GM12878 (cell line): ENCODE results near the gene SYNDIG1. TPM values are rescaled to one million over a fixed set of nuclear protein-coding genes. Genes with fewer than 3 reads are reported as not detected.

Source experiments
- ATAC-seq: fragments of 200-7000 bp; cut with Tn5 transposase; 3 replicates; pipeline ENCODE4 v1.9.1; 2020; ENCODE audit warnings: mild to moderate bottlenecking, moderate library complexity
- BruUV-seq: library from RNA; stranded (reverse); fragments of 400-500 nt; replicated peaks from 2 replicates; lab custom pipeline; 2021; lab: Mats Ljungman, UMichigan
- CTCF ChIA-PET: fragments of 300-600 bp; sonication (Branson Sonifier 250); formaldehyde crosslinking; extraction: SDS; loops from one replicate; lab custom pipeline; 2021; ENCODE audit warnings: inconsistent platforms; lab: Yijun Ruan, JAX
- POLR2A ChIA-PET: fragments of 350-600 bp; formaldehyde crosslinking; extraction: SDS; loops from one replicate; lab custom pipeline; 2021; ENCODE audit warnings: inconsistent platforms; lab: Charles Lee
- RAD21 ChIA-PET: fragments of 300-600 bp; sonication (Branson Sonifier 250); formaldehyde crosslinking; loops from one replicate; lab custom pipeline; 2023; ENCODE audit warnings: antibody characterized with exemption; ENCODE audit not compliant: unreplicated experiment; lab: Charles Lee
- SMC1A ChIA-PET: fragments of 300-600 bp; sonication (Branson Sonifier 250); formaldehyde crosslinking; loops from one replicate; lab custom pipeline; 2023; ENCODE audit not compliant: unreplicated experiment, uncharacterized antibody; lab: Charles Lee
- DNase-seq: peaks from one replicate; pipeline ENCODE4 v3.0.0-alpha.2; 2011; ENCODE audit warnings: low read depth, low spot score
- FAIRE-seq: peaks from 3 replicates; lab custom pipeline; 2011; peaks lifted over from hg19 to GRCh38; lab: Jason Lieb, UNC
- H2AFZ ChIP-seq: 2 replicates; pipeline ENCODE4 v1.6.0; 2011; ENCODE audit warnings: low read depth, low read length, control low read depth; ENCODE audit not compliant: control insufficient read depth
- H3K27ac ChIP-seq: 2 replicates; pipeline ENCODE4 v1.5.1; 2011; ENCODE audit warnings: control low read depth; ENCODE audit not compliant: control insufficient read depth, insufficient read depth
- H3K27me3 ChIP-seq, 2 experiments: replicated peaks in 1 of 2; 2 replicates each; pipeline versions ENCODE4 v1.6.0 to v1.6.1; 2011; ENCODE audit warnings: low read length in 1 of 2; ENCODE audit not compliant: control insufficient read depth in 2 of 2, insufficient read depth in 2 of 2
- H3K36me3 ChIP-seq, 2 experiments: 2 replicates each; pipeline ENCODE4 v1.5.1; 2011; ENCODE audit warnings: low read length in 1 of 2; ENCODE audit not compliant: control insufficient read depth in 2 of 2, insufficient read depth in 2 of 2
- H3K4me1 ChIP-seq: 2 replicates; pipeline ENCODE4 v1.6.1; 2011; ENCODE audit warnings: mild to moderate bottlenecking, low read length, moderate library complexity, mixed read lengths; ENCODE audit not compliant: control insufficient read depth, insufficient read depth
- H3K4me2 ChIP-seq: 2 replicates; pipeline ENCODE4 v1.6.0; 2011; ENCODE audit warnings: control low read depth; ENCODE audit not compliant: control insufficient read depth, insufficient read depth
- H3K4me3 ChIP-seq: fragments of 200-600 bp; sonication (generic); 2 replicates; pipeline ENCODE4 v1.5.1; 2016
- H3K79me2 ChIP-seq: 2 replicates; pipeline ENCODE4 v1.6.0; 2011; ENCODE audit warnings: low read length; ENCODE audit not compliant: control insufficient read depth, insufficient read depth
- H3K9ac ChIP-seq: 2 replicates; pipeline ENCODE4 v1.8.0; 2011; ENCODE audit warnings: low read length, control low read depth, mixed read lengths; ENCODE audit not compliant: control insufficient read depth, insufficient read depth
- H3K9me3 ChIP-seq: replicated peaks from 3 replicates; pipeline ENCODE4 v1.5.1; 2011; ENCODE audit warnings: mild to moderate bottlenecking, low read length; ENCODE audit not compliant: control insufficient read depth, insufficient read depth
- H4K20me1 ChIP-seq: 2 replicates; pipeline ENCODE4 v1.6.0; 2011; ENCODE audit not compliant: control insufficient read depth, insufficient read depth
- IRF3 ChIP-seq: fragments of 450-650 bp; IDR thresholded peaks from 2 replicates; pipeline ENCODE4 v1.6.1; 2014; ENCODE audit warnings: mild to moderate bottlenecking
- KDM1A ChIP-seq: fragments of 200-600 bp; sonication (generic); IDR thresholded peaks from 2 replicates; pipeline ENCODE4 v1.6.1; 2016; ENCODE audit warnings: borderline replicate concordance
- LARP7 ChIP-seq: fragments of 450-650 bp; IDR thresholded peaks from 2 replicates; pipeline ENCODE4 v1.6.1; 2017; ENCODE audit warnings: mild to moderate bottlenecking
- RAD21 ChIP-seq: IDR thresholded peaks from 2 replicates; pipeline ENCODE4 v1.6.1; 2011; ENCODE audit warnings: mild to moderate bottlenecking, low read depth, low read length, moderate library complexity; ENCODE audit not compliant: insufficient read depth
- SIX5 ChIP-seq: IDR thresholded peaks from 2 replicates; pipeline ENCODE4 v1.6.1; 2011; ENCODE audit warnings: mild to moderate bottlenecking, low read depth, low read length, moderate library complexity; ENCODE audit not compliant: severe bottlenecking
- SMARCA5 ChIP-seq: fragments of 450-650 bp; IDR thresholded peaks from 2 replicates; pipeline ENCODE4 v1.6.1; 2017; ENCODE audit warnings: mild to moderate bottlenecking
- SPI1 ChIP-seq: IDR thresholded peaks from 2 replicates; pipeline ENCODE4 v1.6.1; 2011; ENCODE audit warnings: low read depth, mild to moderate bottlenecking, low read length, moderate library complexity, borderline replicate concordance; ENCODE audit not compliant: insufficient read depth
- ZBTB4 ChIP-seq: fragments of 450-650 bp; formaldehyde crosslinking; IDR thresholded peaks from 2 replicates; pipeline ENCODE4 v1.4.0; 2022; ENCODE audit warnings: mild to moderate bottlenecking, moderate library complexity
- WGBS: methylation state at CpG from one replicate; pipeline ENCODE4 v1.1.6; 2016; ENCODE audit warnings: low lambda C conversion rate; ENCODE audit not compliant: insufficient replicate concordance, insufficient coverage; ENCODE audit errors: missing lambda C conversion rate; 5-methylcytosine and 5-hydroxymethylcytosine counted together
- in situ Hi-C: fragments of 300-500 bp; cut with MboI; formaldehyde crosslinking; loops from 9 replicates; pipeline ENCODE4 v1.14.3; 2018; ENCODE audit warnings: mixed read lengths
- intact Hi-C: fragments of 100-400 bp; cut with micrococcal nuclease; formaldehyde crosslinking; loops from one replicate; pipeline ENCODE4 v1.14.2; 2022; ENCODE audit not compliant: unreplicated experiment
- polyA plus RNA-seq, 11 experiments: library from polyadenylated mRNA; depleted of rRNA in 4 of 11; unstranded in 6 of 11; stranded (reverse) in 5 of 11; fragments of >200 nt; fragmentation: Nextera tagmentation in 4 of 11; fragmentation: Illumina TruSeq in 1 of 11; extraction: Ambion mirVana in 4 of 11; extraction: Trizol in 1 of 11; gene quantifications; 1 replicate in 1 of 11; 2 replicates in 10 of 11; pipeline versions ENCODE4 v1.2.1 to v1.2.3, GENCODE V29; 2011 to 2016; ENCODE audit warnings: inconsistent platforms in 2 of 11, missing spikeins in 2 of 11, low read depth in 1 of 11
- total RNA-seq, 4 experiments: library from RNA; depleted of rRNA in 3 of 4; stranded (reverse); fragments of >200 nt in 3 of 4; fragmentation: Illumina TruSeq in 1 of 4; extraction: Trizol in 1 of 4; gene quantifications; 2 replicates each; pipeline versions ENCODE4 v1.2.1 to v1.2.3, GENCODE V29; 2013 to 2021

The SYNDIG1 gene
- total and polyA plus RNA-seq, 10 of the 15 experiments (the other 5 are each of a cell fraction or from before 2014, with no cell fraction given) = not detected

GRCh38 chr20:24619212-24619611, 149.8 kb downstream of the SYNDIG1 start:
- in situ Hi-C loops = no loop called here

More at GRCh38 chr20:24619212-24619611, 149.8 kb downstream of the SYNDIG1 start:
- ChIA-PET POLR2A (no interaction called here), SMC1A (interaction anchor here (1.4 kb wide), 1 partner anchor 9 kb away, joined by 4 read pairs; no protein-coding TSS in a partner anchor), CTCF (no interaction called here), RAD21 (interaction anchor here (0.8 kb wide), 1 partner anchor 11 kb away, joined by 3 read pairs; no protein-coding TSS in a partner anchor)
- no peaks in the 10 kb centered on the region for H3K4me1 ChIP-seq
- no peaks in the 10 kb centered on the region for H3K36me3 ChIP-seq
- BruUV-seq = no TSS peak
- no peaks in the 10 kb centered on the region for H3K9me3 ChIP-seq
- ATAC-seq = no peak
- TF ChIP-seq SPI1 (peak; percentile 5; the same call in 1 of the 2 replicates), KDM1A (no peak), LARP7 (no peak), SMARCA5 (no peak), ZBTB4 (CRISPR knock-in tag) (no peak), RAD21 (no peak), SIX5 (no peak), IRF3 (no peak)
- no peak overlapping the region for H2AFZ ChIP-seq
- FAIRE-seq = peak; percentile 54
- DNase-seq = peak; percentile 7
- peaks cover 0 to 4% of the 10 kb centered on the region in 2 experiments; a peak in 2 of 4 replicates for H3K27me3 ChIP-seq
- intact Hi-C loops = no loop called here
- no peaks in the 10 kb centered on the region for H3K79me2 ChIP-seq
- no peak overlapping the region for H3K27ac ChIP-seq
- no peak overlapping the region for H3K9ac ChIP-seq
- 13% methylated on average over 3 of the region's 3 CpGs for WGBS
- no peak overlapping the region for H3K4me3 ChIP-seq
- H4K20me1 ChIP-seq = no peaks in the 10 kb centered on the region
- H3K4me2 ChIP-seq = no peak overlapping the region
